GM19468 (cell line): ENCODE results near the gene KDM4F.

Experiments used
- ATAC-seq: cut with Tn5 transposase; IDR thresholded peaks from one replicate; pipeline ENCODE4 v1.9.1; 2021; ENCODE audit warnings: mild to moderate bottlenecking, moderate library complexity, moderate number of reproducible peaks; ENCODE audit not compliant: unreplicated experiment; ENCODE audit errors: extremely low read depth

The KDM4F gene

DNA sequence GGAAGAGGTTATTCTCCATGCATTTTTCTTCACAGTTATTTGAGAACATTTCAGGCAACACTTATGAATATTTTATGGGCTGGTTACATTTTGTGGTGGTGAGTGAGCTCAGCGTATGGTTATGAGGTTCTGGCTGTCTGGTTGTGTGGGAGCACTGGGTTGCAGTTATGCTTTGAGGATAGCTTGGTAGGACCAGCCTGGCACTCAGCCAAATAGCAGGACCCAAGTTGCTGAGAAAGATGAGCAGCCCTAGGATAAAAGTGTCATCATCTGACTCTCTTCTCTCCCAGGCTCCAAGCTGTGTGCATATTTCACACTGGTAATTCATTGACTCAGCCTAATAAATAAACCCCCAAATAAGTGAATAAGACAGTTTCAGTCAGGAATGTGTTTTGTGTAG, 9.4 kb downstream of the KDM4F start:
- ATAC-seq, result no peak

DNA sequence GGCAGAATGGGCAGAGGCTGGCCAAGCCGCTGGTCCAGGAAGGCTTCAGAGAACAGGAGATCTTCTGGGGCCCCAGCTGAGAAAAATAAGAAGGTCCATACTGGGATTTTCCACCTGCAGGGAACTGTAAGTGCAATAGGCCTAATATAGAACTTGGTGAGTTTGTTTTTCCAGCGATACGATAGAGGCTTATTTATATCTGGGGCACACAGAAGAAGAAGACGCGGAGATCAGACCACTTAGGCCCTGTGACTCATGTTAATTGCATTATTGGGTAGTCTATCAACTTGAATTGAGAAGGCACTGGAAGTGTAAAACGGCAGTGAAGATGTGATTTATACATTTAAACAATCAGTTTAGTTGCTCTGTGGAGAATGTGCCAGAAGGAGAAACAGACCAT, 9.8 kb downstream of the KDM4F start:
- no peak for ATAC-seq

DNA sequence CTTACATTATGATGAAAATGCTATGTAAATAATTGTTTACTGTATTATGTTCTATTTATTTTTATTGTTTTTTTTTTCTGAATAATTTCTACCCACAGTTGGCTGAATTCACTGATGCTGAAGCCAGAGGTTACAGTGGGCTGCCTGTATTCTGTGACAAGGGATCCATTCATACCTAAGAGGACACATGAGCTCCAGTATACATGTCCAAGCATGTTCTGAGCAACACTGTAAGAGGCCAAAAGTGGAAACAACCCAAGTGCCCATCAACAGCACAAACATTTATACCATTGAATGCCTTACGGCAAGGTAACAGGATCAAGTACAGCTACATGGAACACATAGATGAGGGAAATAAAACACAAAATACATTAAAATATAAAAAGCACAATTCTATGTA, 16.1 kb downstream of the KDM4F start:
- ATAC-seq, result no peak

DNA sequence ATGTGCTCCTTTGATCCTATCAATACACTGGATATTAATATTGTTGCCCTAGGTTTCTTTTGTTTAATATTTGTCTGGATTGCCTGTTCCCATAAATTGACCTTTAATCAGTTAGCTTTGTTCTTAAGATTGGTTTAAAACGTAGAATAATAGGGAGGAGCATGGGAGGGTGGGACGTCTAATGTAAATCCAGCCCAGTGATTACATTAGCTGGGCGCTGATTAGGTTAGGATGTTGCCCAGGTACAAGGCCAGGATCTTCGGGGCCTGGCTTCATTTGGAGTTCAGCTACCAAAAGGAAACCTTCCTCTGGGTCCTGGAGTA, 17.5 kb downstream of the KDM4F start, which contains the start of gene SRSF8:
Gene SRSF8 (plus strand): TSS at position 204 of the 323 bp plus-strand sequence. CDS start 308 bp downstream, outside the sequence.
- ATAC-seq, result peak; percentile 5

DNA sequence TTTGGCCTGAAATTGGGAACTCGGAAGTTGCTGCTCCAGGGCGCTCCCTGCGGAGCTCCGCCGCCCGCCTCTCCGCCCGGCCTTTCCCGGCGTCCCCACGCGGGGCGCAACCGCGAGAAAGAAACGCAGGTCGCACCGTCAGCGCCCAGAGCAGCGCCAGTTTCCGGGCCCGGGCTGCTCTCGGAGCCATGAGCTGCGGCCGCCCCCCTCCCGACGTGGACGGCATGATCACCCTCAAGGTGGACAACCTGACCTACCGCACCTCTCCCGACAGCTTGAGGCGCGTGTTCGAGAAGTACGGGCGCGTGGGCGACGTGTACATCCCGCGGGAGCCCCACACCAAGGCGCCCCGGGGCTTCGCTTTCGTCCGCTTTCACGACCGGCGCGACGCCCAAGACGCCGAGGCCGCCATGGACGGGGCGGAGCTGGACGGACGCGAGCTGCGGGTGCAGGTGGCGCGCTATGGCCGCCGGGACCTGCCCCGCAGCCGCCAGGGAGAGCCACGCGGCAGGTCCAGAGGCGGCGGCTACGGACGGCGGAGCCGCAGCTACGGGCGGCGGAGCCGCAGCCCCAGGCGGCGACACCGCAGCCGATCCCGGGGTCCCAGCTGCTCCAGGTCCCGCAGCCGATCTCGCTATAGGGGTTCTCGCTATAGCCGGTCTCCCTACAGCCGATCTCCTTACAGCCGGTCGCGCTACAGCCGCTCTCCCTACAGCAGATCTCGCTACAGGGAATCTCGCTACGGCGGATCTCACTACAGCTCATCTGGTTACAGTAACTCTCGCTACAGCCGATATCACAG, 18.0 kb downstream of the KDM4F start:
- peak; percentile 42 for ATAC-seq

DNA sequence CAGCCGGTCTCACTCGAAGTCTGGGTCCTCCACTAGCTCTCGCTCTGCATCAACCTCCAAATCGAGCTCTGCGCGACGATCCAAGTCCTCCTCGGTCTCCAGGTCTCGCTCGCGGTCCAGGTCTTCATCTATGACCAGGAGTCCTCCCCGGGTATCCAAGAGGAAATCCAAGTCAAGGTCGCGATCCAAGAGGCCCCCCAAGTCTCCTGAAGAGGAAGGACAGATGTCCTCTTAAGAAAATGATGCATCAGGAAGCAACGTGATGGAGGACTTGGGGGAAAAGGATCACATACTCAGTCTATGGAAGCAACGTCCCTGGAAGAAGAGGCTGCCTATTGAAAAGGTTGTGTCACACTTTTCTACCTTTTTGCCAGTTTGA, 18.6 kb downstream of the KDM4F start:
- no peak for ATAC-seq

DNA sequence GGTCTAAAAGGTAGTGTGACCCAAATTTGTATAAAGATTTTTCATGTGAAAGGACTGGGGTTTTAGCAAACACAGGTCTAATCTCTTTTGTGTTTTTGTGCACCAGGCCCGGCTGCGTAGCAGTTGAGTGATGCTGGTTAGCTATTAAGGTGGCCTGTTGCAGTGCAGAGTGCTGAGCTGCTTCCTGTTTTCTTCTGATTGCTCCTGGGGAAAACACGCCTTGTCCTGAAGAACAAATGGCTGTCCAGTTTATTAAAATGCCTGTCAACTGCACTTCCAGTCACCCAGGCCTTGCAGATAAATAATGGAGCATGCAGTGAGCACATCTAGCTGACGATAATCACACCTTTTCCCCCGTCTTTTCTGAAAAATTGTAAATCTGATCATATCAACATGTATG, 19.3 kb downstream of the KDM4F start:
- ATAC-seq, result peak; percentile 54

DNA sequence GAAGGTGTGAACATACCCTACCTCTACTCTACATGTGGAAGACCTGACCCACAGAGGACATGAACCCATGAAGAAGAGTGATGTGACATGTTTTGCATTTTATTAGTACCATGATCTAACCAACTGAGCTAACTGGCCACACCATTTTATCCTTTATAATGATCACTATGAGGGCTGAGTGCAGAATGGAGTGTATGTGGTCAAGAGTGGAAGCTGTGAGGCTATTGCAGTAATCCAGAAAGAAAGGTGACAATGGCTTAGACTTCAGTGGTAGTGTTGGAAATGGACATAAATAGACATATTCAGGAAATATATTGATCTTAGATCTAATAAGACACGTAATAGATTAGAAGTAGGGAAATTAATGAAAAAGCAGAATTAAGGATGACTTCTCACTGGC, 21.2 kb downstream of the KDM4F start:
- ATAC-seq, result no peak

DNA sequence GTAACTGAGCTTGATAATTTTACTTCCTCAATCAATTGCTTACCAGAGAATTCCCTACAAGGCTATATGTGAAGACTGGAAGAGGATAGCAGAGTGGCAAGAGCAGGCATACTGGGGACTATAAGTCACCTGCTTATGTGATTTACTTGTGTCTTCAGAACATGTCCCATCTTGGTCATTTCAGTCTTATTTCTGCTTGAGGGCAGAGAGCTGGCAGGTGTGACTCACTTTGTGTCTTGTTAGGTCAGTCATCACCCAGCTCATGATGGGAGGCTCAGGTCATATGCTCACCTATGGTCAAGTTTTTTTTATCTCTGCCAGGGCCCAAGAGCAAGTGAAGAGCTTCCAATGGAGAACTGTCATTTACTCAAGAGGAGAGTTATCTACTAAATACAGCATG, 23.7 kb downstream of the KDM4F start:
- ATAC-seq, result no peak

DNA sequence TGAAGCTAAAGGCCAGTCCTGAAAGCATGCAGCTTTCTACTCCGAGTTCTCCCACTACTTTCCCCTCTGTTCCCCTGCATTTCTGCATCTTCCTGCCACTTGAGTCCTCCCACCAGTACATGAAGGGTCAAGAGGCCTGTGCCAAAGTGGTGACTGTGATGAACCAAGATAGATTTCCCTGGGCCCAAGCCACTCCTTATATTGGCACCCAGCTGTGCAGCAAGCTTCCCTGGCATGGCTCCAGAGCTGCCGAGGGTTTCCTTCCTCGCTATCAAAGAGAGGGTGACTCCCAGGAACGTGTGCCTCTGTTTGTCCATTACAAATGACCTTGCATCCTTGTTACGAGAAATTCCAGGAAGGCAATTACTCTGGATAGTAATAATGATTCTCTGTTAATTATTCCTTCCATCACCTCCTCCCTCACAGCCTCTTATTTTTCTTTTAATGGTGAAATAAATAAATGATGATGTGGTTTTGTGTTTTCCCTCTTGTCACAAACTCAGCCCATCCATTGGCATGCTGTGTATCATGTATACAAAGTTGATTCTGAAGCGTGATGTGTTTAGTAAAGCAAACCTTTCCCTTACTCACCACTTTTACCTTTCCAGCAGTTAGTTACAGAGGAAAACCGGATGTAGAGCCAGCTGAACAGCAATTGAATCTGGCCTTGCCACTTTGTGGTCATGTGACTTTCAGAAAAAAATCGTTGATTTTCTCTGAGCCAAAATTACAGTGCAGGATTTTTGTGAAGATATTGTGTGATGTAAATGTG, 25.8 kb downstream of the KDM4F start:
- no peak for ATAC-seq

DNA sequence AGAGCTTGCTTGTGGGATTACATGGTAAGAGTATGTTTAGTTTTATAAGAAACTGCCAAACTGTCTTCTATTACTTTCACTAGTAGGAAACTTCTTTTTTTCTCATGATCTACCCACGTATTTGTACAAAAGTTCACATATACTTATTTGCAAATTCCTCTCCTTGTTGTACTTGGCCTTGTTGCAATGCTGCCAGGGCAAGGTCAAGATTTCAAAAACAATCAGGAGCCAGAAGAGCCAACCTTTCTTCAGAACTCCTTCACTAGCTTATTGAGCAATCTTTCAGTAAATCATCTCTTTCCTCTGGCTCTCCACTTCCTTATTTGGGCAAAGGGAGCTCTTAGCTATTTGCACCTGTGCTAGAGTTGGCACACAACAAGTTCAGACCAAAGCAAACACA, 27.2 kb downstream of the KDM4F start:
- ATAC-seq, result peak; percentile 51

DNA sequence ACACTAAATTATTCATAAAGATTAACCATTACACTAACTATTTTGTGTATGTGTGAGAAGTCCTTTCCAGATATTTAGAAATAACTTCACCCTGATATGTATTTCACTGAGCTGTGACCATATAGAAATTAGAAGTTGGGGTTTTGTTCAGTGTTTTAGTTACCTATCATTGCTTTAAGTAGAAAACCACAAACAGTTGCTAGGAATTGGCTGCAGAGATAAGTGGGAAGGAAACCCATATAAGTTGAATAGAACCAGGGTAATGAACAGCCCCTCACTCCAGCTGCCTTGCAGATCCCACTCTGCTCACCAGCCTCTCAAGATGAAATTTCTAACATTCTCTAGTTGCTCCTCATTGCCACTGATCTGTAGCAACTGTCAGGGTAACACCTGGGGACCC, 27.8 kb downstream of the KDM4F start:
- ATAC-seq, result no peak

DNA sequence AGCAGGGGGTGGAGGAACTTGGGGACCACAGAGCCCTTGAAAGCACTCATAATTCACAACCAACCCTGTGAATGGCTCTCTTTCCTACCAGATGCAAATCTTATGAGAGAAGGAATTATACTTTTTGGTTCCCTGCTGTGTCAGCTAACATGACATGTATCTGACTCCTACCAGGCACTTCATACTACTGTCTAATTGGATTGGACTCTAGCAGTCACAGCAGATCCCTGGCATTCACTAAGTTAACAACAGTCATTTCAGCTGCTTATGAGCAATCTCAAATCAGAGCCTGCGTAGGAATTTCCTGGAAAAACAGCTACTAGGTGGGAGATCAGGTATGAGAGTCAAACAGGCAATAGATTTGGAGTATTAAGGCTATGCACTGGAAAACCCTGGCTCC, 29.3 kb downstream of the KDM4F start:
- ATAC-seq, result no peak

DNA sequence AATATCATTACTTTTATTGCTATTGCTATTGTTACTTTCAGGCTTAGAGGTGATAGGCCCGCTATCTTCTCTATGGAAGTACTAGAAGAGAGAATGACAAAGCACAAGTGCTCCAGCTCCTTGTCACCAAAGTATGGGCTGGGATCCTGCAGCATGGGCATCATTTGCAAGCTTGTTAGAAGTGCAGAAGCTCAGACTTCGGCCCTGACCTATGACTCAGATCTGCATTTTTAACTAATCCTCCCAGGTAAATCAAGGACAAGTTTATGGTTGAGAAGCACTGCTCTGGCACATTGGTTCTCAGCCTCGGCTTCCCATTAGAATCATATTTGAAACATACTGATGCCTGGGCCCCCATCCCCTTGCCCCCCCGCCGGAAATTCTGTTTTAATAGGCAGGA, 31.8 kb downstream of the KDM4F start:
- ATAC-seq, result no peak

DNA sequence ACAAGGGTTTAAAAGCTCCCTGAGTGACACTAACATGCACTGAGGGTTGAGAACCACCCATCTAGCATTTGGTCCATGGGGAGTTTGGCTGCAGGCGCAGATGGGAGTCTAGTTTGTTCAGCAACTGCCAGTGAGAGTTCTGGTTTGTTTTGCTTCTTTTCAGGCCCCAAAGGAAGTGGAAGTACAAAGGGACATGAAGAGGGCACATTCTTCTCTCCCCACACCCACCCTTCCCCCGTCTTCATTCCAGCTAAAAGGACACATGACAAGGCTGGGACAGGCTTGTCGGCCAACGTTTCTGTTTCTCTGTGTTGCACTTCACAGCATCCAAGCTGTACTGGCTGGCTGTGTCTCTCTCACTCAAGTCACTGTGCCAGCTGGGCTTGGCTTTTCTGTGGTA, 32.2 kb downstream of the KDM4F start:
- ATAC-seq, result no peak

DNA sequence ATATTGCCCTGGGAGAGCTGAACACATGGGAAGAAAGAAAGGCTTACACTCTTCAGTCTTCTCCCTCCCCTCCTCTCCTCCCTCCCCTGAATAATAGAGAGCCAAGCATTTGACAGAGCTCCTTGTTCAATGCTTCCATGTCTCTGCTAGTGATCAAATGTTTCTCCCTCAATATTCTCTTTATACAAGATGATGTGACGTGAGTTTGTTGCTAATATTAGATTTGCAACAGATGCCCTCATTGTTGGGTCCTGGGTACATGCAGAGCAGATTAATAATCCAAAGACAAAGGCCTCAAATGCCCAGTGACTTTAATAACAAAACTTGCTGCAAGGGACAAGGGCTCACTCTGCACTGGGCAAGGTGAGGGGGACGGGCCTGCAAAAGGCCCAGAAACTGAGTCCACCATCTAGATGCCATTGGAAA, 33.4 kb downstream of the KDM4F start:
- no peak for ATAC-seq

DNA sequence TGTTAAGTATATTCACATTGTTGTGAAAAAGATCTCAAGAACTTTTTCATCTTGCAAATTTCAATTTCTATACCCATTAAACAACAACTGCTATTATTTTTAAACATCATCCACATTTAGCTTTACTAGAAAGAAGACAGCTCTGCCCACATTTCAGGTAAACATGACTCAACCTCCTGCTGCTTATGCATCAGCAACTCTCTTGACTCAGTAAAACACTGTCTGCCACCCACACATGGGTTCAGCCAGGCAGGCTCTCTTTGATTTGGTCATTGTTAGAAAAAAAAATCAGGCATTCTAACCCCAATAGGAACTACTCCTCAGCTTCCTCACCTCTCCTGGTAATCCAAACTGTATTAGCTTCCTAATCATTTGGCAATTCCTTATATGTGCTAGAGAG, 35.3 kb downstream of the KDM4F start:
- no peak for ATAC-seq

DNA sequence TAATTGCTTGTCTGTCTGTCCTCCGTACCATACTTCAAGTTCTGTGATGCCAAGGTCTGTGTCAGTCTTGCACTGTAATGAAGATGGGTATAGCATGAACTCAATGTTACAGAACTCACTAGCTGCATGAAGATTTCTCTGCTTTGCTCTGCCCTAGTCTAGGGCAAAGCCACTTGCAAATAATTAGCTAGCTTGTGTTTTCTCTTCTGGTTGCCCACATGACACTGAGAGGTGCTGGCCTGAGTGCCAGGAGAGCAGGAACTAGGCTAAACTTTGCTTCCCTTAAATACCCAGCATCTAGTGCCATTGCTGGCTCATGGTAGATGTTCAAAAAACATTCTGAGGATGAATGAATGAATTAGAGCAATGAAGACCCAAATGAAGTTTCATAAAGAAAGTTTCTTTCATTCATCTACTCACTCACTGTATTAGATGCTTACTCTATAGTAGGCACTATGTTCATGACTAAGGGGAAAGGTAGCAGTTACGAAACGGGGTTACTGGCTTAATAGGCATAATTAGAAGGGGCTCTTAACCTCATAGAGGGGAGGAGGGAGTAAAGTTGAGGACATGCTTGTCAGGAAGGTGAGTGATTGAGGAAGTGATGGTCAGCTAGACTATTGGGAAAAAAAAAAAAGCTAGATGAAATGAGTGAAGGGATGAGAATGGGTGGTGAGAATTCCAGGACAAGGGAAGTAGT, 36.0 kb downstream of the KDM4F start:
- no peak for ATAC-seq

DNA sequence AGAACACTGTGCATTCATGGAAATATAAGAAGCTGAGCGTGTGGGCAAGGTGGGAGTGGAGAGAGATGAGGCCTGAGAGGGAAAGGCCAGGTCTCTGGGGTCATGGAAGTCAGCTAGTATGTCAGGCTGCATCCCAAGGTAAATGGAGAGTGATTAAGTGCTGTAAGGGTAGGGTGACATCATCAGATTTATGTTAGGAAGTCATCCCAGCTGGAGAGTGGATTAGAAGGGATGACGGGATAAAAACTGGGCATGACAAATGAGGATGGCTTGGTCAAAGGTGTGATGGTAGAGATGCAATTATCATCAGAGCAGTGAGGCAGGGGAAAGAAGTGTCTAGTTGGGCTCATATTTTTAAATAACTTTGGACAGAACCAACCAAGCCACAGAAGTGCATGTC, 36.9 kb downstream of the KDM4F start:
- ATAC-seq, result no peak

DNA sequence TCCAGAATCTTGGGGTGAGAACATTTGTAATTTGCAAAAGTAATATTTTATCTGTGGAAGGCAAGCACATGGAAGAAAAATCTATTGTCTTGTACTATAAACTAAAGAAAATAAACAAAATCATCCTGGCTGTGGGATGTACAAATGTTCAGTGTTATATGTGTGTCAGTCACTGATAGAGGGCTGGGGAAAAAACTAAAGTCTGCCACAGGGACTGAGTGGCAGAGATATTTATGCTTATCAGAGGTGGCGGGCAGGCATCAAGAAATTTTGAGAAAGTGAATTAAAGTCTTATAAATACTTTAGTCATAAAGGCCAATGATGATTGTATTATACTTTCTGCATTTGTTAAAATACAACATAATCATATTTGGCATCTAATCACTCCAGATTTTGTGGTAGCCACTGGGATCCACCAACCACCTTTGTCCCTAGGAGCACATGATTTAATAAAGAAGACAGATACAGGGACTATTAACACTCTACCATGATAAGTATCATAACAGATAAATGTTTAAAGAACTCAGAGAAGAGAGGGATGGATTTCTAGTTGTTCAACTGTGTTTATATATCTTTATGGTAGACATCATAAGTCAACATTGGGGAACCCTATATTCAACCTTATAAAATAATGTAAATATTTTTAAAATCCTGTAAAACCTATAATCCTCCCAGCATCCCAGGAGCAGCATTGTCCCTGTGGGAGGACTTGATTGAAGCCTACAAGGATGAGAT, 37.8 kb downstream of the KDM4F start:
- no peak for ATAC-seq
